IPS-20b (cell line): ENCODE data around the gene ABCG1.

Experiments used
- H3K27ac ChIP-seq: one replicate; pipeline ENCODE4 v1.5.1; 2013; ENCODE audit warnings: low read length
- H3K27me3 ChIP-seq: 2 replicates; pipeline ENCODE4 v1.6.1; 2013; ENCODE audit warnings: mild to moderate bottlenecking, low read length, inconsistent platforms; ENCODE audit not compliant: insufficient read depth
- H3K36me3 ChIP-seq: 2 replicates; pipeline ENCODE4 v1.6.1; 2013; ENCODE audit warnings: low read depth, mild to moderate bottlenecking, inconsistent platforms, low read length, moderate library complexity; ENCODE audit not compliant: insufficient read depth
- H3K4me1 ChIP-seq: 2 replicates; pipeline ENCODE4 v1.6.1; 2013; ENCODE audit warnings: mild to moderate bottlenecking, control low read depth, inconsistent platforms, low read length, moderate library complexity; ENCODE audit not compliant: insufficient read depth
- H3K4me3 ChIP-seq: 2 replicates; pipeline ENCODE4 v1.5.1; 2013; ENCODE audit warnings: mild to moderate bottlenecking, low read length, inconsistent platforms
- H3K9ac ChIP-seq: 2 replicates; pipeline ENCODE4 v1.6.1; 2013; ENCODE audit warnings: low read depth, mild to moderate bottlenecking, inconsistent platforms, low read length, moderate library complexity
- H3K9me3 ChIP-seq: 2 replicates; pipeline ENCODE4 v1.6.1; 2013; ENCODE audit warnings: mild to moderate bottlenecking, low read depth, low read length, inconsistent platforms; ENCODE audit not compliant: insufficient read depth

The ABCG1 gene

GRCh38 chr21:42310411-42311001, 91.6 kb downstream of the ABCG1 start:
- Histone ChIP-seq H3K27me3 (peaks cover 12% of the 10 kb centered on the region), H3K9me3 (no peaks in the 10 kb centered on the region), H3K9ac (no peak overlapping the region), H3K4me1 (peaks cover 3% of the 10 kb centered on the region; the same call in 1 of the 2 replicates), H3K27ac (no peak overlapping the region), H3K4me3 (no peak overlapping the region), H3K36me3 (no peaks in the 10 kb centered on the region)

DNA sequence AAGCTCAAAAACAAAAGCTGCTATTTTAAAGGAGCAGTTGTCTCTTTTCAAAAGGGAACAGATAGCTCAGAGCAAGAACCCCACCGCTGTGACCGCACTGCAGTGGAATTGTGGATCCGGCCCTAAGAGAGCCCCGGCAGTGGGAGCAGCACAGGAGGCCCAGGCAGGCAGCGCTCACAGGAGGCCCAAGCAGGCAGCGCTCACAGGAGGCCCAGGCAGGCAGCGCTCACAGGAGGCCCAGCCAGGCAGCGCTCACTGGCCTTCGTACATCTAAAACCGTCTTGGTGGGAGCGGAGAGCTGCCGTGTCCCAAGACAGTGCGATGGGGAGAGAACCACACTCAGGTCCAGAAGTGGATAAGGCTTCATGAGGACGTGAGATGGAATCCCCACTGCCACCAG, 92.2 kb downstream of the ABCG1 start:
- Histone ChIP-seq H3K9ac (no peak overlapping the region), H3K9me3 (no peaks in the 10 kb centered on the region), H3K27me3 (peaks cover 12% of the 10 kb centered on the region), H3K4me3 (no peak overlapping the region), H3K36me3 (no peaks in the 10 kb centered on the region), H3K4me1 (peaks cover 3% of the 10 kb centered on the region; the same call in 1 of the 2 replicates), H3K27ac (no peak overlapping the region)

DNA sequence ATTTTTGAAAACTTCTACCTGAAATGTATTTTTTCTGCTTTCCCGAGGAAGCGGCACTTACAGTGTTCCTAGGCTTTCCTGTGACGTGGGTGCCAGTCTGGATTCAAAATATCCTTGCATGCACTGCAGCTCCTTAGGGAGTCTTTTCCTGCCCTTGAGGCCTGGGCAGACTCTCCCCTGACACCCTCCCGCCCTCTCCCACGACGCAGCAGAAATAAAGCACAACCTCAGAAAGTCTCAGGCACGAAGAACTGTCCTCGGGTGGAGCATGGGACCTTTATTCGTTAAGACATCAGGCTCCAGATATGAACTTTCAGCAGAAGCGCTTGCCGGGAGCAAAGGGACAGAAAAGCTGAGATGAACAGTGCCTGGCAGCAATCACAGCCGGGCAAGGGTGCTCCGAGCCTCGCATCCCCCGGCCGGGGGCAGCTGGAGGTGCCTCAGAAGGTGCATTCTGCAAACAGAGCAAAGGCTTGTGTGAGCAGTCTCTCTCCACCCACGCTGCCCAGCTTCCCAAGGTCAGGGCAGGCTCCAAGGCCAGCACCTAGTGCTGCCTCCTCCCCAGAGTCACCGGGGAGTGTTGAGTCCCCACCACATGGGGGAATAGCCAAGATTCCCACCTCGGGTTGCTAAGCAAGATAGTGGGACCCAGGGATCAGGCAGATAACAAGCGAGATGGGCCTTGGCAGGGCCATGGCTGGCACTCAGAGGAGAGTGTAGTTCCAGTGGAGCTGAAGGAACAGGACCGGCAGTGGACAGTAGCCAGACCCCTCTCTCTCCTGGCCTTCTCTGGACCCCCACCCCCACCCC, 93.1 kb downstream of the ABCG1 start:
- Histone ChIP-seq H3K36me3 (no peaks in the 10 kb centered on the region), H3K4me3 (no peak overlapping the region), H3K4me1 (peaks cover 3% of the 10 kb centered on the region; the same call in 1 of the 2 replicates)

GRCh38 chr21:42312626-42313104, 93.7 kb downstream of the ABCG1 start:
- H3K4me1 ChIP-seq: peaks cover 4% of the 10 kb centered on the region
- H3K27me3 ChIP-seq: peaks cover 12% of the 10 kb centered on the region
- no peak overlapping the region for H3K27ac ChIP-seq
- H3K4me3 ChIP-seq: no peak overlapping the region
- H3K9ac ChIP-seq: no peak overlapping the region
- H3K9me3 ChIP-seq: no peaks in the 10 kb centered on the region
- no peaks in the 10 kb centered on the region for H3K36me3 ChIP-seq

More for the DNA sequence above, 93.1 kb downstream of the ABCG1 start:
- no peak overlapping the region for H3K27ac ChIP-seq
- H3K9ac ChIP-seq: no peak overlapping the region
- peaks cover 12% of the 10 kb centered on the region for H3K27me3 ChIP-seq
- H3K9me3 ChIP-seq: no peaks in the 10 kb centered on the region

DNA sequence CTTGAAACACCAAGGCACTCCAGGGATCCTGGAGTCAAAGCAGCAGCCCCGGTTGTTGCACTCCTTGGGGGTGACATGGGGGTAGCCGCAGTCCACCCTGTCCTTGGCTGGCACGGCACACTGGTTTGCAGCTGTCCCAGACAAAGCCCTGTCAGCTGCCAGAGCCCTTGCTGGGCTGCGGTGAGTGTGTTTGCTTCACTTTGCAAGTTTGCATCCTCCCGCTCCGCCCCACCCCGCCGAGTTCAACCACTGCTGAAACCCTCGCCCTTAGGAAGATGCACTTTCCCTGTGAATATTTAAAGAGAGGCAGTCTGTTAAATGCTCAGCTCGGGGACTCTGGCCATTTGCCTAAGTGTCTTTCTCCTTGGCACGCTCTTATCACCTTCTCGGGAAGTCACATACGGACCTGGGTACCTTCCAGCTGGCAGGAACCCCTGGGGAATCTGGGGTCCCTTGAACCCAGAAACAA, 94.6 kb downstream of the ABCG1 start:
- no peak overlapping the region for H3K27ac ChIP-seq
- H3K36me3 ChIP-seq: no peaks in the 10 kb centered on the region
- peaks cover 12% of the 10 kb centered on the region for H3K27me3 ChIP-seq
- no peak overlapping the region; the same call in 1 of the 2 replicates for H3K9ac ChIP-seq
- no peak overlapping the region for H3K4me3 ChIP-seq
- H3K4me1 ChIP-seq: peaks cover 6% of the 10 kb centered on the region
- H3K9me3 ChIP-seq: no peaks in the 10 kb centered on the region

GRCh38 chr21:42314616-42315295, 95.8 kb downstream of the ABCG1 start:
- Histone ChIP-seq H3K4me1 (peaks cover 6% of the 10 kb centered on the region), H3K36me3 (no peaks in the 10 kb centered on the region), H3K27ac (no peak overlapping the region), H3K9me3 (no peaks in the 10 kb centered on the region), H3K4me3 (no peak overlapping the region), H3K9ac (no peak overlapping the region), H3K27me3 (peaks cover 12% of the 10 kb centered on the region)

DNA sequence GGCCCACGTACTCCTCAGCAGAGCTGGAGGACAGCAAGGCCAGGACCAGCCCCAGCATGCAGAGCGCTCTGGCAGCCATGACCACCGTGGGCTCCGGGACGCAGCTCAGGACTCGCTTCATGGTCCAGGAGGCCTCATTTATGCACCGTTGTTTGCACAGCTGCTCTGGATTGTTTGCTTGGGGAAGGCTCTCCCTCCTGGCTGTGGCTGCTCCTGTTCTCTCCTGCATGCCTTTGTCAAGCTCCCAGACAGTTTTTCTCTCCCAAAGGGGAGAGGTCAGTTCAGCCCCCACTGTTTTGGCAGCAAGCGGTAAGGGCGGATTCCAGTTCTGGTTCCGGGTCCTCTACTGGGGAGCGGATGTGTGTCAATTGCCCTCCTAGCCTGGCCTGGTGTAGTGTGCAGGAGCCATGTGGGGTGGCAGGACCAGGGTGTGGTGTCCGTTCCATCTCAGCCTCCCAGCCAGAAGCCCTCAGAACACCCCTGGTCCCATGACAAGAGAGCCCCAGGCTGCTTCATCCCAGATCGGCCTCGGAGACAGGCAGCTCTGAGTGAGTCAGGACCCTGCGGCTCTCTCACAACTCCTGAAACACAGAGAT, 96.5 kb downstream of the ABCG1 start, which contains the start of gene TFF3:
TFF3 (minus strand) TSS at position 114 of the 596 bp plus-strand sequence; CDS start at position 79, 35 bp downstream.
- Histone ChIP-seq H3K9me3 (no peaks in the 10 kb centered on the region), H3K36me3 (no peaks in the 10 kb centered on the region), H3K4me3 (no peak within 1 kb of the TSS), H3K27ac (no peak within 1 kb of the TSS), H3K4me1 (peaks cover 6% of the 10 kb centered on the region), H3K9ac (no peak within 1 kb of the TSS), H3K27me3 (peaks cover 7% of the 10 kb centered on the region)

GRCh38 chr21:42316891-42317290, 98.0 kb downstream of the ABCG1 start:
- no peak overlapping the region for H3K27ac ChIP-seq
- H3K27me3 ChIP-seq: no peaks in the 10 kb centered on the region; the same call in 1 of the 2 replicates
- H3K36me3 ChIP-seq: no peaks in the 10 kb centered on the region
- H3K9me3 ChIP-seq: no peaks in the 10 kb centered on the region
- H3K9ac ChIP-seq: no peak overlapping the region
- peaks cover 6% of the 10 kb centered on the region for H3K4me1 ChIP-seq
- no peak overlapping the region for H3K4me3 ChIP-seq

- Histone ChIP-seq H3K4me1 (peaks cover 6% of the 10 kb centered on the region), H3K36me3 (no peaks in the 10 kb centered on the region), H3K9me3 (no peaks in the 10 kb centered on the region), H3K27me3 (no peaks in the 10 kb centered on the region), H3K9ac (no peak overlapping the region), H3K4me3 (no peak overlapping the region), H3K27ac (no peak overlapping the region)
Observed at GRCh38 chr21:42317341-42317741, 98.4 kb downstream of the ABCG1 start.

DNA sequence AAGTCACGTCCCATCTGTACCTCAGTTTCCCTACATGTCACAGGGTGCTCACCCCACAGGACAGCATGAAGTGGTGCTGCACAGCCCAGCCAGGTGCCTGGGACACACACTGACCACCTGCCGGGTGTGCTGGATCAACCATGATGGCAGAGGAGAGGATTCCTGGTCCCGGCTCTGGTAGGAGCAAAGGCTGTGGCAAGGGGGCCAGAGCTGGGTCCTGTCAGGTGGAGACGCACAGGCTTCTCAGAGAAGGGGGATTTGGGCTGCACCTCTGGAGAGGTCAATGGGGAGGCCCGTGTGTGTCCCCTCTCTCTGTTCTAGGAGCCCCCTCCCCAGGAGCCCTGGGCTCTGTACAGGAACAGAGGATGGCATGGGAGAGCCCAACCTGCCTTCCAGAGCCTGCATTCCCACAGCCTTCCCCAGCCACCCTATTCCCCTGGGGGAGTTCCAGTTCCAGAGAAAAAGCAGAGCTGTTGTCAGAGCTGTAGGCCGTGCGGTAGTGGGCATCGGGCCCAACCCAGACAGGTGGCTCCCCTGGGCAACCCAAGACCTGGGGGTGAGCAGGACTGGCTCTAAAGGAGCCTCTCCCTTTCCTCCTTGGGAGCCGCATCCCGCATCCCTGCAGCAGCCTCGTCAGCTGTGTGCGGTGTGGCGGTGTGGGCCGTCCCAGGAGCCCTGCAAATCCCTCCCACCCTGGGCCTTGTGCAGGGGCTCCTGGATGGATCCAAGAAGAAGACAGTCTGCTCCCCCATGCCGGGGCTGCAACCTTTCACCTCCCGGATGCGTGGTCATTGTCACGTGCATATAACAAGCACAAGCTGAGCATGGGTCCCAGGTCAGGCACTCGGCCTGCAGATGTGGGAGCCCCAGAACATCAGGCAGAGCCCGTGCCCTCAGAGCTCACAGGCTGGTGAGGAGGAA, 99.1 kb downstream of the ABCG1 start:
- Histone ChIP-seq H3K27me3 (no peaks in the 10 kb centered on the region), H3K4me1 (peaks cover 6% of the 10 kb centered on the region), H3K9ac (no peak overlapping the region), H3K4me3 (no peak overlapping the region), H3K9me3 (no peaks in the 10 kb centered on the region), H3K36me3 (no peaks in the 10 kb centered on the region), H3K27ac (no peak overlapping the region)
